Sigmoid colon (tissue), 7 donors: ENCODE results near the gene PRSS22. TPM values are rescaled to one million over a fixed set of nuclear protein-coding genes. Genes with fewer than 3 reads are reported as not detected.

Source experiments
- DNase-seq: peaks from one replicate; pipeline ENCODE4 v3.0.0-alpha.2; 2019
- H3K27ac ChIP-seq, 4 donors: fragments of 200-600 bp; sonication (generic); one replicate each; pipeline ENCODE4 v1.5.1; 2016 to 2019; ENCODE audit warnings: mild to moderate bottlenecking in 1 of 4
- H3K27me3 ChIP-seq, 3 donors: fragments of 200-600 bp; sonication (generic); one replicate each; pipeline ENCODE4 v1.5.1; 2019; ENCODE audit warnings: mild to moderate bottlenecking in 1 of 3
- H3K36me3 ChIP-seq, 4 donors: fragments of 200-600 bp; sonication (generic); one replicate each; pipeline ENCODE4 v1.5.1; 2016 to 2019
- H3K4me1 ChIP-seq, 4 donors: fragments of 200-600 bp; sonication (generic); one replicate each; pipeline ENCODE4 v1.5.1; 2017 to 2019
- H3K4me3 ChIP-seq, 4 donors: fragments of 200-600 bp; sonication (generic); one replicate each; pipeline ENCODE4 v1.5.1; 2017 to 2019; ENCODE audit warnings: mild to moderate bottlenecking in 2 of 4, moderate library complexity in 1 of 4
- H3K9me3 ChIP-seq, 4 donors: fragments of 200-600 bp in 3 of 4; sonication (generic) in 3 of 4; one replicate each; pipeline versions ENCODE4 v1.5.1 to v1.6.1; 2013 to 2019
- EP300 ChIP-seq, 4 donors: sonication (generic); formaldehyde crosslinking; IDR thresholded peaks; one replicate each; pipeline ENCODE4 v1.6.1; 2017; ENCODE audit warnings: antibody characterized with exemption in 4 of 4
- POLR2A ChIP-seq, 2 donors: fragments of 450-650 bp; IDR thresholded peaks; one replicate each; pipeline ENCODE4 v1.6.1; 2016; ENCODE audit warnings: antibody characterized with exemption in 2 of 2, mild to moderate bottlenecking in 2 of 2, moderate library complexity in 2 of 2
- POLR2AphosphoS5 ChIP-seq, 4 donors: sonication (generic); formaldehyde crosslinking; IDR thresholded peaks; one replicate each; pipeline ENCODE4 v1.6.1; 2017; ENCODE audit warnings: antibody characterized with exemption in 4 of 4
- WGBS, 2 donors: extraction: QIAGEN DNeasy Blood & Tissue Kit; methylation state at CpG; one replicate each; pipeline ENCODE4 v1.1.7; 2013; 5-methylcytosine and 5-hydroxymethylcytosine counted together
- intact Hi-C: fragments of 100-400 bp; cut with DNase I; formaldehyde crosslinking; loops from one replicate; pipeline ENCODE4 v1.15.1; 2023
- polyA plus RNA-seq, 3 donors: library from polyadenylated mRNA; stranded (reverse); fragments of 200-250 nt; gene quantifications; one replicate each; pipeline ENCODE4 v1.2.3, GENCODE V29; 2013
- total RNA-seq, 4 donors: library from RNA; depleted of rRNA; stranded (reverse); fragments of >200 nt; gene quantifications; one replicate each; pipeline ENCODE4 v1.1.0, GENCODE V29; 2016
- TF ChIP-seq, protein P1 (sequence below), 4 experiments: fragments of 450-650 bp in 3 of 4; fragments of 200-600 bp in 1 of 4; IDR thresholded peaks; one replicate each; pipeline ENCODE4 v1.5.1; 2016 to 2019; ENCODE audit warnings: antibody characterized with exemption in 4 of 4, mild to moderate bottlenecking in 3 of 4, moderate library complexity in 2 of 4
- donor health status: healthy with polysubstance abuse.
- donor health status: Bipolar disorder and iron deficiency.
- donor health status: healthy.

The PRSS22 gene
- total and polyA plus RNA-seq, 7 donors = 20.8 TPM; not detected in 6

GRCh38 chr16:2818272-2818876 lies 39.6 kb downstream of the PRSS22 start:
- H3K27me3 ChIP-seq = peaks cover 0 to 39% (median 22%) of the 10 kb centered on the region in 3 donors

GRCh38 chr16:2817340-2818271 lies 40.4 kb downstream of the PRSS22 start:
- TF ChIP-seq POLR2AphosphoS5 (IDR thresholded peaks at IDR 0.05) (no peak), EP300 (IDR thresholded peaks at IDR 0.05) (no peak), POLR2A (IDR thresholded peaks at IDR 0.05) (no peak)
- TF ChIP-seq, protein P1, sequence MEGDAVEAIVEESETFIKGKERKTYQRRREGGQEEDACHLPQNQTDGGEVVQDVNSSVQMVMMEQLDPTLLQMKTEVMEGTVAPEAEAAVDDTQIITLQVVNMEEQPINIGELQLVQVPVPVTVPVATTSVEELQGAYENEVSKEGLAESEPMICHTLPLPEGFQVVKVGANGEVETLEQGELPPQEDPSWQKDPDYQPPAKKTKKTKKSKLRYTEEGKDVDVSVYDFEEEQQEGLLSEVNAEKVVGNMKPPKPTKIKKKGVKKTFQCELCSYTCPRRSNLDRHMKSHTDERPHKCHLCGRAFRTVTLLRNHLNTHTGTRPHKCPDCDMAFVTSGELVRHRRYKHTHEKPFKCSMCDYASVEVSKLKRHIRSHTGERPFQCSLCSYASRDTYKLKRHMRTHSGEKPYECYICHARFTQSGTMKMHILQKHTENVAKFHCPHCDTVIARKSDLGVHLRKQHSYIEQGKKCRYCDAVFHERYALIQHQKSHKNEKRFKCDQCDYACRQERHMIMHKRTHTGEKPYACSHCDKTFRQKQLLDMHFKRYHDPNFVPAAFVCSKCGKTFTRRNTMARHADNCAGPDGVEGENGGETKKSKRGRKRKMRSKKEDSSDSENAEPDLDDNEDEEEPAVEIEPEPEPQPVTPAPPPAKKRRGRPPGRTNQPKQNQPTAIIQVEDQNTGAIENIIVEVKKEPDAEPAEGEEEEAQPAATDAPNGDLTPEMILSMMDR (IDR thresholded peaks at IDR 0.05) = no peak
- no peak overlapping the region for H3K27ac ChIP-seq
- H3K4me3 ChIP-seq = peak overlapping the region in 1 of 4 donors; percentile 18
- WGBS, 2 donors = 82 to 83% methylated on average over 68 of the region's 68 CpGs
- DNase-seq = peak; percentile 52
- intact Hi-C loops = no loop called here
- no peaks in the 10 kb centered on the region for H3K4me1 ChIP-seq
- H3K36me3 ChIP-seq = no peaks in the 10 kb centered on the region
- peaks cover 0 to 39% (median 22%) of the 10 kb centered on the region in 3 donors for H3K27me3 ChIP-seq
- H3K9me3 ChIP-seq = no peaks in the 10 kb centered on the region

More at GRCh38 chr16:2818272-2818876, 39.6 kb downstream of the PRSS22 start:
- Histone ChIP-seq H3K9me3 (no peaks in the 10 kb centered on the region), H3K36me3 (no peaks in the 10 kb centered on the region), H3K27ac (no peak overlapping the region), H3K4me3 (no peak overlapping the region), H3K4me1 (no peaks in the 10 kb centered on the region)
- 88 to 90% methylated on average over 10 of the region's 10 CpGs for WGBS, 2 donors
- DNase-seq = peak; percentile 49
- intact Hi-C loops = no loop called here
- TF ChIP-seq POLR2AphosphoS5 (IDR thresholded peaks at IDR 0.05) (no peak), EP300 (IDR thresholded peaks at IDR 0.05) (no peak), POLR2A (IDR thresholded peaks at IDR 0.05) (no peak)
- TF ChIP-seq, protein P1 (IDR thresholded peaks at IDR 0.05) = no peak

DNA sequence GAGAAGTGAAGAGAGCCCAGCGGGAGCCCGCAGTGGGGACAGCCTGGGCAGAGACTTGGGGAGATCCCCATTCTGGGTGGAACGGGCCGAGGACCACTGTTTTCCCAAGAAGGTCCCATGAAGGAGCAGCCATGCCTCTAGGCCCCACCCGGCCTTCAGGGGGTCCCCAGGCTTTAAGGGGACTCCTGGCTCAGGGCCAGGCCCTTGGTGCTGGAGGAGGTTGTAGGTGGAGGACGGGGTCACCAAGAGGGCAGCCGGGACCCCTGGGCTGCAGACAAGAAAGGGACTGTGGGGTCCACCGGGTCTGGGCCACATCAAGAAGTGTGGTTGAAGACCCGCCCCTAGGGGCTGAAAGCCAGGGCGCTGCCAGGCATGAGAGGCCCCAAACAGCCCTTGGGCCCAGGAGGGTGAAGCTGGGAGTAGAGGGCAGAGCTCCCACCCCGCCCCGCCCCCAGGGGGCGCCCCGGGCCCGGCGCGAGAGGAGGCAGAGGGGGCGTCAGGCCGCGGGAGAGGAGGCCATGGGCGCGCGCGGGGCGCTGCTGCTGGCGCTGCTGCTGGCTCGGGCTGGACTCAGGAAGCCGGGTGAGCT lies 41.1 kb downstream of the PRSS22 start, which contains the start of gene PRSS21:
TSS of gene PRSS21 (plus strand) at position 487 of the 589 bp plus-strand sequence. CDS start at position 519, 32 bp downstream.
- H3K9me3 ChIP-seq = no peaks in the 10 kb centered on the region
- no peaks in the 10 kb centered on the region for H3K36me3 ChIP-seq
- intact Hi-C loops = no loop called here
- H3K27ac ChIP-seq = no peak within 1 kb of the TSS
- H3K4me1 ChIP-seq = no peaks in the 10 kb centered on the region
- peak within 1 kb of the TSS in 1 of 4 donors; percentile 18 for H3K4me3 ChIP-seq
- TF ChIP-seq POLR2A (IDR thresholded peaks at IDR 0.05) (no peak), EP300 (IDR thresholded peaks at IDR 0.05) (no peak), POLR2AphosphoS5 (IDR thresholded peaks at IDR 0.05) (no peak)
- TF ChIP-seq, protein P1 (IDR thresholded peaks at IDR 0.05) = no peak
- peak; percentile 63 for DNase-seq
- 68 to 75% methylated on average over 28 of the region's 28 CpGs for WGBS, 2 donors
- peaks cover 0 to 40% (median 27%) of the 10 kb centered on the region in 3 donors for H3K27me3 ChIP-seq

DNA sequence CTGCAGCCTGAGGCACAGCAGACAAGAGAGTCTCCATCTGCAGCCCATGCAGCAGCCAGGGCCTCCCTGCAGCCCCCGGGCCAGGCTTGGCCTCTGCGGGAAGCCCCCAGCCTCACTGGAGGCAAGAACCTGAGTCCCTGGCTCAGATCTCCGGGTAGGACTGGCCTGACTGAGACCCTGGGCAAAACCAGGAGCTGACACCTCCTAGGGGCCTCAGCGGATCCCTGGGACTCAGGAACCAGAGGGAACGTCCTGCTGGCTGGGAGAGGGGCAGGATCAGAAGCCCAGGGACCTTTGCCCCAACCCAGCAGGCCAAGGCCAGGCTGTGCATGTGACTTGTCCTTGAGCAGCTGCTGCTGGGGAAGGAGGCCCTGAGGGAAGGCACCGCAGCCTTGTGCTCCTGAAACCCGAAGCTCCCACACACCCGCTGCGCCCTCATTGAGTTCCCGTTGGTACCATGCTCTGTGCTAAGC lies 42.6 kb downstream of the PRSS22 start:
- Histone ChIP-seq H3K9me3 (no peaks in the 10 kb centered on the region), H3K4me1 (no peaks in the 10 kb centered on the region), H3K27me3 (peaks cover 0 to 43% (median 34%) of the 10 kb centered on the region in 3 donors), H3K4me3 (no peak overlapping the region), H3K27ac (no peak overlapping the region), H3K36me3 (no peaks in the 10 kb centered on the region)
- WGBS, 2 donors = 83 to 84% methylated on average over 10 of the region's 10 CpGs
- TF ChIP-seq POLR2A (IDR thresholded peaks at IDR 0.05) (no peak), EP300 (IDR thresholded peaks at IDR 0.05) (no peak), POLR2AphosphoS5 (IDR thresholded peaks at IDR 0.05) (no peak)
- TF ChIP-seq, protein P1 (IDR thresholded peaks at IDR 0.05) = no peak
- peak; percentile 36 for DNase-seq
- intact Hi-C loops = no loop called here
